Activated B cell treated with CpG ODN at 0.5 μM for 24 hours (primary cell): ENCODE results near the gene FSHR. TPM values are rescaled to one million over a fixed set of nuclear protein-coding genes. Genes with fewer than 3 reads are reported as not detected.

Experiments used
- ATAC-seq: fragments of 200-7000 bp; cut with Tn5 transposase; one replicate; pipeline ENCODE4 v1.10.0; 2021; ENCODE audit warnings: low read depth, mild to moderate bottlenecking, moderate library complexity
- CTCF ChIA-PET: fragments of 350-600 bp; sonication (Branson Sonifier 250); formaldehyde crosslinking; loops from one replicate; lab custom pipeline; 2021; ENCODE audit warnings: antibody characterized with exemption; lab: Charles Lee
- POLR2A ChIA-PET: fragments of 350-600 bp; sonication (Branson Sonifier 250); formaldehyde crosslinking; loops from one replicate; lab custom pipeline; 2021; ENCODE audit warnings: antibody characterized with exemption; lab: Charles Lee
- DNase-seq: peaks from one replicate; pipeline ENCODE4 v3.0.0; 2022
- H3K27ac Mint-ChIP-seq: one replicate; pipeline ENCODE4 v1.8.0; 2020; ENCODE audit warnings: mixed read lengths
- H3K27me3 Mint-ChIP-seq: one replicate; pipeline ENCODE4 v1.8.0; 2021; ENCODE audit warnings: mixed read lengths
- H3K36me3 Mint-ChIP-seq: one replicate; pipeline ENCODE4 v1.8.0; 2021; ENCODE audit warnings: low read depth, mixed read lengths
- H3K4me1 Mint-ChIP-seq: one replicate; pipeline ENCODE4 v1.8.0; 2021; ENCODE audit warnings: mixed read lengths
- H3K4me3 Mint-ChIP-seq: one replicate; pipeline ENCODE4 v1.8.0; 2020; ENCODE audit warnings: mild to moderate bottlenecking, mixed read lengths
- H3K9me3 Mint-ChIP-seq: one replicate; pipeline ENCODE4 v1.8.0; 2020; ENCODE audit warnings: mixed read lengths
- intact Hi-C: fragments of 100-400 bp; cut with micrococcal nuclease; formaldehyde crosslinking; loops from one replicate; pipeline ENCODE4 v1.15.1; 2024
- total RNA-seq: library from RNA; stranded (reverse); gene quantifications from 2 replicates; pipeline ENCODE4 v1.2.3, GENCODE V29; 2022
- TF ChIP-seq, protein P1 (sequence below): fragments of 200-600 bp; IDR thresholded peaks from one replicate; pipeline ENCODE4 v1.8.0; 2022; ENCODE audit warnings: antibody characterized with exemption, mild to moderate bottlenecking

The FSHR gene
- total RNA-seq, 1 donor from 2014 or later, result not detected

DNA sequence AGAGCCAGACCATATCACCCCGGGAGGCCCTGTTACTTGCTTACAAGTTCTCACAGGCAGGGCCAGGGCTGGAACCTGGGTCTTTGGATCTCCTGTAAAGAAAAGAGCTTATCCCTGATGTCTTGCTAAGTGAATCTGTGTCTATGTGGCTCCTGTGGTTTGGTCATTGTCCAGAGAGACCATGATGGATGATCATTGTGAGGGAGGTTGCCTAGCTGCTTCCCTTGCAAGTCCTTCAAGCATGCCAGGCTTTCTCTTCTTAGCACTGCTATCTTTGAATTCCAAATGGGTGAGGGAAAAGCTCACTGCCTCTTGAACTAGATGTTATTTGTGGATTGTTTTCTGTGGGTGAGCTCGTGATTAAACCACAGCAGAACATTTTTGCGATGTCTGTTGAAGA, 151.6 kb downstream of the FSHR start:
- no peak overlapping the region for H3K27ac Mint-ChIP-seq
- H3K4me1 Mint-ChIP-seq, result peaks cover 16% of the 10 kb centered on the region
- no peak overlapping the region for H3K4me3 Mint-ChIP-seq
- ATAC-seq (no peak), DNase-seq (no peak)
- no peaks in the 10 kb centered on the region for H3K36me3 Mint-ChIP-seq
- intact Hi-C loops, result no loop called here
- CTCF ChIA-PET, result no interaction called here
- no peaks in the 10 kb centered on the region for H3K9me3 Mint-ChIP-seq
- TF ChIP-seq, protein P1, sequence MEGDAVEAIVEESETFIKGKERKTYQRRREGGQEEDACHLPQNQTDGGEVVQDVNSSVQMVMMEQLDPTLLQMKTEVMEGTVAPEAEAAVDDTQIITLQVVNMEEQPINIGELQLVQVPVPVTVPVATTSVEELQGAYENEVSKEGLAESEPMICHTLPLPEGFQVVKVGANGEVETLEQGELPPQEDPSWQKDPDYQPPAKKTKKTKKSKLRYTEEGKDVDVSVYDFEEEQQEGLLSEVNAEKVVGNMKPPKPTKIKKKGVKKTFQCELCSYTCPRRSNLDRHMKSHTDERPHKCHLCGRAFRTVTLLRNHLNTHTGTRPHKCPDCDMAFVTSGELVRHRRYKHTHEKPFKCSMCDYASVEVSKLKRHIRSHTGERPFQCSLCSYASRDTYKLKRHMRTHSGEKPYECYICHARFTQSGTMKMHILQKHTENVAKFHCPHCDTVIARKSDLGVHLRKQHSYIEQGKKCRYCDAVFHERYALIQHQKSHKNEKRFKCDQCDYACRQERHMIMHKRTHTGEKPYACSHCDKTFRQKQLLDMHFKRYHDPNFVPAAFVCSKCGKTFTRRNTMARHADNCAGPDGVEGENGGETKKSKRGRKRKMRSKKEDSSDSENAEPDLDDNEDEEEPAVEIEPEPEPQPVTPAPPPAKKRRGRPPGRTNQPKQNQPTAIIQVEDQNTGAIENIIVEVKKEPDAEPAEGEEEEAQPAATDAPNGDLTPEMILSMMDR, result no peak
- no peaks in the 10 kb centered on the region for H3K27me3 Mint-ChIP-seq
- POLR2A ChIA-PET, result no interaction called here

GRCh38 chr2:49000695-49001094, 153.6 kb downstream of the FSHR start:
- Mint-ChIP-seq H3K9me3 (no peaks in the 10 kb centered on the region), H3K27me3 (no peaks in the 10 kb centered on the region), H3K4me1 (peaks cover 16% of the 10 kb centered on the region), H3K27ac (no peak overlapping the region), H3K4me3 (no peak overlapping the region), H3K36me3 (no peaks in the 10 kb centered on the region)
- ChIA-PET CTCF (no interaction called here), POLR2A (no interaction called here)
- ATAC-seq (no peak), DNase-seq (no peak)
- intact Hi-C loops, result no loop called here
- TF ChIP-seq, protein P1, result no peak

DNA sequence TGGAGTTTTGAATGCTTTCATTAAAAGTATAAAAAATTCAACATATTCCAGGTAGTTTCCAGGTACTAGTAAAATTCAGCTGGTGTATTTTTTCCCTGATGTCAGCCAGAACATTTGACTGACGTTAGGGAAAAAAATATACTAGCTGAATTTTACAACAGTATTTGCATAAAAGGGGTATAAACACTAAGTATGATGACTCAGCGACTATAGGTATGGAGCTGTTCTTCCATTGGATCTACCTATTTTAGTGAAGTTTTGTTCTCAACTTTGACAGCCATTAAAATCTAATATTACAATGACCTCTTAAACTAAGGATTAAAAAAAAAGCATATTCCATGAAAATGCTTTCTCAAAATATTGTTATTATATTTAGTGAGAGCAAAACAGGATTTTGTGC, 155.9 kb downstream of the FSHR start:
- POLR2A ChIA-PET, result no interaction called here
- H3K4me1 Mint-ChIP-seq, result peaks cover 20% of the 10 kb centered on the region
- CTCF ChIA-PET, result no interaction called here
- H3K9me3 Mint-ChIP-seq, result no peaks in the 10 kb centered on the region
- ATAC-seq (no peak), DNase-seq (no peak)
- H3K27me3 Mint-ChIP-seq, result no peaks in the 10 kb centered on the region
- H3K4me3 Mint-ChIP-seq, result no peak overlapping the region
- no peak overlapping the region for H3K27ac Mint-ChIP-seq
- intact Hi-C loops, result no loop called here
- TF ChIP-seq, protein P1, result no peak
- no peaks in the 10 kb centered on the region for H3K36me3 Mint-ChIP-seq

- ATAC-seq (no peak), DNase-seq (no peak)
- POLR2A ChIA-PET, result no interaction called here
- H3K4me3 Mint-ChIP-seq, result no peak overlapping the region
- no peaks in the 10 kb centered on the region for H3K9me3 Mint-ChIP-seq
- no peaks in the 10 kb centered on the region for H3K27me3 Mint-ChIP-seq
- no peak overlapping the region for H3K27ac Mint-ChIP-seq
- intact Hi-C loops, result no loop called here
- no peaks in the 10 kb centered on the region for H3K36me3 Mint-ChIP-seq
- TF ChIP-seq, protein P1, result no peak
- CTCF ChIA-PET, result no interaction called here
- H3K4me1 Mint-ChIP-seq, result peaks cover 37% of the 10 kb centered on the region
These were observed 160.7 kb downstream of the FSHR start for GRCh38 chr2:48993576-48993975.

- Mint-ChIP-seq H3K9me3 (no peaks in the 10 kb centered on the region), H3K36me3 (no peaks in the 10 kb centered on the region), H3K27ac (no peak overlapping the region), H3K4me1 (peaks cover 37% of the 10 kb centered on the region), H3K27me3 (no peaks in the 10 kb centered on the region), H3K4me3 (no peak overlapping the region)
- intact Hi-C loops, result no loop called here
- POLR2A ChIA-PET, result no interaction called here
- CTCF ChIA-PET, result no interaction called here
- no peak for DNase-seq
- TF ChIP-seq, protein P1, result no peak
- no peak for ATAC-seq
These were observed 162.7 kb downstream of the FSHR start for GRCh38 chr2:48991415-48992131.
